Measurements from ENCODE around the gene ATXN1.
"Not testable (repeated sequence)": the region's sequence is repeated elsewhere in the genome, so short reads cannot be mapped to it uniquely, and the experiment has no call there.

Gene ATXN1

GRCh38 chr6:16718356-16718755 is 42.9 kb downstream of the ATXN1 start:
- DNase-seq, result no peak

GRCh38 chr6:16717275-16717942 is 43.9 kb downstream of the ATXN1 start:
- DNase-seq, result no peak

- no peak for DNase-seq
These were observed 44.9 kb downstream of the ATXN1 start for GRCh38 chr6:16716321-16716858.

- no peak for DNase-seq
These were observed 47.7 kb downstream of the ATXN1 start for GRCh38 chr6:16713597-16713996.

- DNase-seq, result peak; percentile 80
These were observed 48.3 kb downstream of the ATXN1 start for GRCh38 chr6:16712931-16713484.

GRCh38 chr6:16712255-16712930 is 48.9 kb downstream of the ATXN1 start:
- DNase-seq, result no peak

GRCh38 chr6:16711546-16712254 is 49.6 kb downstream of the ATXN1 start:
- DNase-seq, result no peak

- no peak for DNase-seq
These were observed 54.1 kb downstream of the ATXN1 start for GRCh38 chr6:16706911-16707783.

GRCh38 chr6:16706491-16706890 is 54.8 kb downstream of the ATXN1 start:
- DNase-seq, result not testable (repeated sequence)

- no peak for DNase-seq
These were observed 55.2 kb downstream of the ATXN1 start for GRCh38 chr6:16706029-16706428.

- DNase-seq, result no peak
These were observed 55.9 kb downstream of the ATXN1 start for GRCh38 chr6:16705081-16705993.

GRCh38 chr6:16704401-16705045 is 56.7 kb downstream of the ATXN1 start:
- no peak for DNase-seq

GRCh38 chr6:16702627-16703378 is 58.5 kb downstream of the ATXN1 start:
- DNase-seq, result not testable (repeated sequence)

- DNase-seq, result no peak
These were observed 60.4 kb downstream of the ATXN1 start for GRCh38 chr6:16700916-16701234.

- peak; percentile 37 for DNase-seq
These were observed 60.9 kb downstream of the ATXN1 start for GRCh38 chr6:16700202-16700915.

- peak; percentile 47 for DNase-seq
These were observed 62.0 kb downstream of the ATXN1 start for GRCh38 chr6:16698997-16699868.

GRCh38 chr6:16698162-16698533 is 63.1 kb downstream of the ATXN1 start:
- DNase-seq, result no peak

- DNase-seq, result no peak
These were observed 63.7 kb downstream of the ATXN1 start for GRCh38 chr6:16697437-16698161.
